GM12878 (cell line): ENCODE results near the gene ITGA1. TPM values are rescaled to one million over a fixed set of nuclear protein-coding genes. Genes with fewer than 3 reads are reported as not detected.

Experiments
- ATAC-seq: fragments of 200-7000 bp; cut with Tn5 transposase; 3 replicates; pipeline ENCODE4 v1.9.1; 2020; ENCODE audit warnings: mild to moderate bottlenecking, moderate library complexity
- BruUV-seq: library from RNA; stranded (reverse); fragments of 400-500 nt; replicated peaks from 2 replicates; lab custom pipeline; 2021; lab: Mats Ljungman, UMichigan
- CTCF ChIA-PET: fragments of 300-600 bp; sonication (Branson Sonifier 250); formaldehyde crosslinking; extraction: SDS; loops from one replicate; lab custom pipeline; 2021; ENCODE audit warnings: inconsistent platforms; lab: Yijun Ruan, JAX
- POLR2A ChIA-PET: fragments of 350-600 bp; formaldehyde crosslinking; extraction: SDS; loops from one replicate; lab custom pipeline; 2021; ENCODE audit warnings: inconsistent platforms; lab: Charles Lee
- RAD21 ChIA-PET: fragments of 300-600 bp; sonication (Branson Sonifier 250); formaldehyde crosslinking; loops from one replicate; lab custom pipeline; 2023; ENCODE audit warnings: antibody characterized with exemption; ENCODE audit not compliant: unreplicated experiment; lab: Charles Lee
- SMC1A ChIA-PET: fragments of 300-600 bp; sonication (Branson Sonifier 250); formaldehyde crosslinking; loops from one replicate; lab custom pipeline; 2023; ENCODE audit not compliant: unreplicated experiment, uncharacterized antibody; lab: Charles Lee
- DNase-seq: peaks from one replicate; pipeline ENCODE4 v3.0.0-alpha.2; 2011; ENCODE audit warnings: low read depth, low spot score
- FAIRE-seq: peaks from 3 replicates; lab custom pipeline; 2011; peaks lifted over from hg19 to GRCh38; lab: Jason Lieb, UNC
- H2AFZ ChIP-seq: 2 replicates; pipeline ENCODE4 v1.6.0; 2011; ENCODE audit warnings: low read depth, low read length, control low read depth; ENCODE audit not compliant: control insufficient read depth
- H3K27ac ChIP-seq: 2 replicates; pipeline ENCODE4 v1.5.1; 2011; ENCODE audit warnings: control low read depth; ENCODE audit not compliant: control insufficient read depth, insufficient read depth
- H3K27me3 ChIP-seq, 2 experiments: replicated peaks in 1 of 2; 2 replicates each; pipeline versions ENCODE4 v1.6.0 to v1.6.1; 2011; ENCODE audit warnings: low read length in 1 of 2; ENCODE audit not compliant: control insufficient read depth in 2 of 2, insufficient read depth in 2 of 2
- H3K36me3 ChIP-seq, 2 experiments: 2 replicates each; pipeline ENCODE4 v1.5.1; 2011; ENCODE audit warnings: low read length in 1 of 2; ENCODE audit not compliant: control insufficient read depth in 2 of 2, insufficient read depth in 2 of 2
- H3K4me1 ChIP-seq: 2 replicates; pipeline ENCODE4 v1.6.1; 2011; ENCODE audit warnings: mild to moderate bottlenecking, low read length, moderate library complexity, mixed read lengths; ENCODE audit not compliant: control insufficient read depth, insufficient read depth
- H3K4me2 ChIP-seq: 2 replicates; pipeline ENCODE4 v1.6.0; 2011; ENCODE audit warnings: control low read depth; ENCODE audit not compliant: control insufficient read depth, insufficient read depth
- H3K4me3 ChIP-seq: fragments of 200-600 bp; sonication (generic); 2 replicates; pipeline ENCODE4 v1.5.1; 2016
- H3K79me2 ChIP-seq: 2 replicates; pipeline ENCODE4 v1.6.0; 2011; ENCODE audit warnings: low read length; ENCODE audit not compliant: control insufficient read depth, insufficient read depth
- H3K9ac ChIP-seq: 2 replicates; pipeline ENCODE4 v1.8.0; 2011; ENCODE audit warnings: low read length, control low read depth, mixed read lengths; ENCODE audit not compliant: control insufficient read depth, insufficient read depth
- H3K9me3 ChIP-seq: replicated peaks from 3 replicates; pipeline ENCODE4 v1.5.1; 2011; ENCODE audit warnings: mild to moderate bottlenecking, low read length; ENCODE audit not compliant: control insufficient read depth, insufficient read depth
- H4K20me1 ChIP-seq: 2 replicates; pipeline ENCODE4 v1.6.0; 2011; ENCODE audit not compliant: control insufficient read depth, insufficient read depth
- CUX1 ChIP-seq: IDR thresholded peaks from 2 replicates; pipeline ENCODE4 v1.6.1; 2012; ENCODE audit warnings: improper control_type of control experiment, low read depth, low read length; ENCODE audit not compliant: insufficient replicate concordance
- E2F8 ChIP-seq: fragments of 450-650 bp; IDR thresholded peaks from 2 replicates; pipeline ENCODE4 v1.6.1; 2018; ENCODE audit warnings: mild to moderate bottlenecking, low read depth, moderate library complexity; ENCODE audit not compliant: partially characterized antibody
- GATAD2B ChIP-seq: fragments of 450-650 bp; conservative IDR thresholded peaks from 2 replicates; pipeline ENCODE4 v1.6.1; 2017; ENCODE audit warnings: low read depth, mild to moderate bottlenecking, moderate library complexity
- HCFC1 ChIP-seq: fragments of 150-350 bp; IDR thresholded peaks from 2 replicates; pipeline ENCODE4 v1.6.1; 2014; ENCODE audit warnings: low read length
- IRF5 ChIP-seq: fragments of 450-650 bp; IDR thresholded peaks from 2 replicates; pipeline ENCODE4 v1.6.1; 2017; ENCODE audit warnings: borderline replicate concordance
- MAX ChIP-seq: IDR thresholded peaks from 2 replicates; pipeline ENCODE4 v1.6.1; 2012; ENCODE audit warnings: low read depth, low read length, improper control_type of control experiment
- NR2C1 ChIP-seq: fragments of 450-650 bp; IDR thresholded peaks from 2 replicates; pipeline ENCODE4 v1.6.1; 2017; ENCODE audit warnings: antibody characterized with exemption, mild to moderate bottlenecking, moderate library complexity
- RBBP5 ChIP-seq: fragments of 200-600 bp; sonication (generic); conservative IDR thresholded peaks from 2 replicates; pipeline ENCODE4 v1.6.1; 2016
- SIN3A ChIP-seq: IDR thresholded peaks from 2 replicates; pipeline ENCODE4 v1.6.1; 2012; ENCODE audit warnings: low read depth, low read length, improper control_type of control experiment
- ZNF274 ChIP-seq: IDR thresholded peaks from one replicate; pipeline ENCODE4 v1.8.0; 2011; ENCODE audit not compliant: insufficient read length, insufficient read depth
- in situ Hi-C: fragments of 300-500 bp; cut with MboI; formaldehyde crosslinking; loops from 9 replicates; pipeline ENCODE4 v1.14.3; 2018; ENCODE audit warnings: mixed read lengths
- intact Hi-C: fragments of 100-400 bp; cut with micrococcal nuclease; formaldehyde crosslinking; loops from one replicate; pipeline ENCODE4 v1.14.2; 2022; ENCODE audit not compliant: unreplicated experiment
- polyA plus RNA-seq, 11 experiments: library from polyadenylated mRNA; depleted of rRNA in 4 of 11; unstranded in 6 of 11; stranded (reverse) in 5 of 11; fragments of >200 nt; fragmentation: Nextera tagmentation in 4 of 11; fragmentation: Illumina TruSeq in 1 of 11; extraction: Ambion mirVana in 4 of 11; extraction: Trizol in 1 of 11; gene quantifications; 1 replicate in 1 of 11; 2 replicates in 10 of 11; pipeline versions ENCODE4 v1.2.1 to v1.2.3, GENCODE V29; 2011 to 2016; ENCODE audit warnings: inconsistent platforms in 2 of 11, missing spikeins in 2 of 11, low read depth in 1 of 11
- total RNA-seq, 4 experiments: library from RNA; depleted of rRNA in 3 of 4; stranded (reverse); fragments of >200 nt in 3 of 4; fragmentation: Illumina TruSeq in 1 of 4; extraction: Trizol in 1 of 4; gene quantifications; 2 replicates each; pipeline versions ENCODE4 v1.2.1 to v1.2.3, GENCODE V29; 2013 to 2021

Gene ITGA1
- total and polyA plus RNA-seq, 10 of the 15 experiments (the other 5 are each of a cell fraction or from before 2014, with no cell fraction given), result 0.02 to 0.56 (median 0.19) TPM

GRCh38 chr5:52771343-52772039 is 16.2 kb upstream of the ITGA1 start (continued):
- no peak for TF ChIP-seq CUX1

GRCh38 chr5:52772668-52773067 is 15.0 kb upstream of the ITGA1 start:
- no peaks in the 10 kb centered on the region for H3K79me2 ChIP-seq
- no peak overlapping the region for H3K9ac ChIP-seq
- H3K9me3 ChIP-seq, result no peaks in the 10 kb centered on the region
- no peak for DNase-seq
- H4K20me1 ChIP-seq, result no peaks in the 10 kb centered on the region
- in situ Hi-C loops, result no loop called here
- RAD21 ChIA-PET, result no interaction called here
- POLR2A ChIA-PET, result no interaction called here
- H3K36me3 ChIP-seq, result no peaks in the 10 kb centered on the region
- no peak overlapping the region for H2AFZ ChIP-seq
- SMC1A ChIA-PET, result no interaction called here
- no peak overlapping the region for H3K4me3 ChIP-seq
- H3K4me1 ChIP-seq, result peaks cover 16% of the 10 kb centered on the region
- no TSS peak for BruUV-seq
- no peak for ATAC-seq
- intact Hi-C loops, result no loop called here
- no peak overlapping the region for H3K4me2 ChIP-seq
- CTCF ChIA-PET, result interaction anchor here (1.2 kb wide), 1 partner anchor 26 kb away, joined by 4 read pairs; no protein-coding TSS in a partner anchor
- no peak overlapping the region for H3K27ac ChIP-seq
- no peak for FAIRE-seq
- H3K27me3 ChIP-seq, result peaks cover 0 to 5% of the 10 kb centered on the region in 2 experiments; a peak in 1 of 4 replicates
- TF ChIP-seq GATAD2B (no peak), NR2C1 (no peak), RBBP5 (no peak), E2F8 (no peak), SIN3A (no peak), IRF5 (no peak), HCFC1 (no peak), MAX (no peak), ZNF274 (no peak)
